KOPT-K1 (cell line): ENCODE results near the gene PRR35.

Experiments
- H3K27ac ChIP-seq: fragments of 200-600 bp; sonication (generic); 2 replicates; pipeline ENCODE4 v1.5.1; 2016; ENCODE audit warnings: antibody characterized with exemption, mild to moderate bottlenecking, low read depth, low read length; ENCODE audit not compliant: poor library complexity, severe bottlenecking
- H3K36me3 ChIP-seq: fragments of 200-600 bp; sonication (generic); 2 replicates; pipeline ENCODE4 v1.5.1; 2017; ENCODE audit warnings: antibody characterized with exemption, mild to moderate bottlenecking, low read length, moderate library complexity; ENCODE audit not compliant: insufficient read depth
- H3K9me3 ChIP-seq: fragments of 200-600 bp; sonication (generic); 2 replicates; pipeline ENCODE4 v1.5.1; 2017; ENCODE audit warnings: antibody characterized with exemption, low read length, mild to moderate bottlenecking; ENCODE audit not compliant: insufficient read depth, poor library complexity, severe bottlenecking

Gene PRR35

DNA sequence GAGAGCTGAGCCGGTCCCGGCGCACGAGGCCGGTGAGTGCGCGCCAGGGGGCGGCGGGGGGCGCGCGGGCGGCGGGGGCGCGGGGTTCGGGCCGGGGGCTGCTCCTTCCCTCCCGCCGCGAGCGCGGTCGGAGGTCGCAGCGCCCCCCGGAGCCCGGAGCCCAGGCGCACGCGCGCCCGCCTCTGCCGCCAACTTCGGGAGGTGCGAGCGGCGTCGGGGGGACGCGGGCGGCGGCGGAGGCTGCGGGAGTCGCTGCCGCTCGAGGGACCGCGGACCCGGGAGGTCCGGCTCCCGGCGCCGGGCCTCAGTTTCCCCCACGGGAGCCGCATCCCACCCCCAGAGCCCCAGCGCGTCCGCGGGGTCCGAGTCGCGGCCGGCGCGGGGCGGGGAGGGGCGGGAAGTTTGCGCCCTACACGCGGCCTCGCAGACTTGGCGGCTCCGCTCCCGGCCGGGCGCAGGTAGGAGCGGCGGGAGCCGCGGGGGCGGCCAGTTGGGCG, at the start of gene PRR35:
Gene PRR35, plus strand, starts transcription at position 191 of the 497 bp plus-strand sequence. CDS start 2,901 bp downstream, outside the sequence.
- no peak within 1 kb of the TSS for H3K27ac ChIP-seq
- H3K9me3 ChIP-seq = no peaks in the 10 kb centered on the region
- H3K36me3 ChIP-seq = no peaks in the 10 kb centered on the region

DNA sequence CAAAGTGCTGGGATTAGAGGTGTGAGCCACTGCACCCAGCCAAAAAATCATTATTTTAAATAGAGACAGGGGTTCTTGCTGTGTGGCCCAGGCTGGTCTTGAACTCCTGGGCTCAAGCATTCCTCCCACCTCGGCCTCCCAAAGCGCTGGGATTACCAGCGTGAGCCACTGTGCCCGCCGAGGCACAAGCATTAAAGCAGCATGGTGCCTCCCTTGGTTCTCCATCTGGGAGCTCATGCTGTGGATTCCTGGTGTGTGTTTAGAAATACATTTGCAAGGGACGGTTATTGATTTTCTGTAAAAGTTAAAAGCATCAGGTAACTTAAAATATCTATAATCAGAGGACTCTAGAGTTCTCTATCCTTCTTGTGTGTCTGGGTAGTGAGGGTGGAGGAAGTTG, 47.4 kb upstream of the PRR35 start:
- Histone ChIP-seq H3K36me3 (peaks cover 26% of the 10 kb centered on the region; the same call in 1 of the 2 replicates), H3K9me3 (no peaks in the 10 kb centered on the region), H3K27ac (no peak overlapping the region)

DNA sequence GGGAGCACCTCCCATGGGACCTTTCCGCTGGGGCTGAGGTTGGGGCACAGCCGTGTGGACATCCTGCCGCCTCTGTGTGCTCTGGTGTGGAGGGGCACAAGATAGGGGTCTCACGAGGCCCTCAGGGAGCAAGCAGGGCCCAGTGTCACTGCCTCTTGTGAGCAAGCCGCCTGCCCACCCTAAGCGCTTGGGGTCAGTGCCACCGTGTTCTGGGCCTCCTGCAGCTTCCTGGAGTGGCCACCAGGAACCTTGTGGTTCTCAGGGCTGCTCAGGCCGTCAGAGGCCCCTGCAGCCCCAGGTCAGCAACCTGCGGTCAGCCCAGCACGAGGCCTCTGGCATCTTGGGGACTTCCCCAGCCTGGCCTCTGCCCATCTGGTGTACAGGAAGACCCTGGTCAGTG, 46.2 kb upstream of the PRR35 start:
- H3K36me3 ChIP-seq = peaks cover 29% of the 10 kb centered on the region; the same call in 1 of the 2 replicates
- no peak overlapping the region for H3K27ac ChIP-seq
- no peaks in the 10 kb centered on the region for H3K9me3 ChIP-seq

DNA sequence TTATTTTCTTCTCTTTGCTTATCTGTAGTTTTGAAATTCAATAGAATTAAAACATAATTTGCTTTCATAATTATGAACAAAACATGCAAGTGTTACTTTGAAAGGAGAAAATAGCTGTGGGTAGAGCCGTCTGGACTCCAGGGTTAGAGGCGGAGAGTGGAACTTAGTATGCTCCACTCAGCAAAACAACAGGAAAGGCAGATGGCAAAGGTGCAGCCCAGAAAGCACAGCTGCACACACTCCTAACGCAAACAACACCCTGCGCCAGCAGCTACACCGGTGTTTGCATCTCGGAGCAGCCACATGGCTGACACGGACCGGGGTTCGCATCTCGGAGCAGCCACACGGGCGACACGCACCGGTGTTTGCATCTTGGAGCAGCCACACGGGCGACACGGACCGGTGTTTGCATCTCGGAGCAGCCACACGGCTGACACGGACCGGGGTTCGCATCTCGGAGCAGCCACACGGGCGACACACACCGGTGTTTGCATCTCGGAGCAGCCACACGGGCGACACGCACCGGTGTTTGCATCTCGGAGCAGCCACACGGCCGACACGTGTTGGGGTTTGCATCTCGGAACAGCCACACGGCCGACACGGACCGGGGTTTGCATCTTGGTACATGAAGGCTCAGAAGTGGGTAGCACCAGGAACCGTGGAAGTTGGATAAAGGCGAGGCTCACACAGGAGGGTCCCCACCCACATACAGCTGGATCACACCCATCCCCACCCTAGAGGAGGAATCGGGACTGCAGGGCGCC, 44.8 kb upstream of the PRR35 start:
- Histone ChIP-seq H3K27ac (no peak overlapping the region), H3K36me3 (peaks cover 40% of the 10 kb centered on the region; the same call in 1 of the 2 replicates), H3K9me3 (no peaks in the 10 kb centered on the region)

DNA sequence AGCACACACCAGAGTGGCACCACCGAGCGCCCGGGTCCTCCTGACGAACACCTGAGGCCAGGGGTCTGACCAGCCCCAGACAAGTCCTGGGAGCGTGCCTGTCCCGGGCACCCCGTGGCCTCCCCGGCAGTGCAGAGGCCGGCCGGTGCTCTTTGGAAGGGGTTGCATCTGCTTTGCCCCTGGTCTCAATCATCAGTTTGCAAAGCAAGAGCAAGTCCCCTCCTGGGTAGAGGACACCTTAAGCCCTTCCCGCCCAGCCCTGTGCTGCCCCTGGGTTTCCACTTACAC, 44.3 kb upstream of the PRR35 start:
- Histone ChIP-seq H3K36me3 (peaks cover 43% of the 10 kb centered on the region; the same call in 1 of the 2 replicates), H3K9me3 (no peaks in the 10 kb centered on the region), H3K27ac (no peak overlapping the region)

DNA sequence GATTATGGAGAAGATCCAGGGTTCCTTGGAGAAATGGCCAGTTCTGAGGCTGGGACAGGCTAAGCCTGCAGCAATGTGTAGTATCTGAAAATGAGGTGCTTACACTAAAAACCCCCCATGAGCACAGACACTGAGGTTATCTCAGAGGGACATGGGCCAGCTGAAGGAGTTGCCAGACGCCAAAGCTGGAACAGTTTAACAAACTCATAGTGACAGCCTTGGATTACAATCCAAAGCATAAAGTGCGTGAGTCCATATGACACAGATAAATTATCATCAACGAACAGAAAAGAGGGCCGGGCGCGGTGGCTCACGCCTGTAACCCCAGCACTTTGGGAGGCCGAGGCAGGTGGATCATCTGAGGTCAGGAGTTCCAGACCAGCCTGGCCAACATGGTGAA, 43.9 kb upstream of the PRR35 start:
- Histone ChIP-seq H3K36me3 (peaks cover 45% of the 10 kb centered on the region; the same call in 1 of the 2 replicates), H3K27ac (no peak overlapping the region)

DNA sequence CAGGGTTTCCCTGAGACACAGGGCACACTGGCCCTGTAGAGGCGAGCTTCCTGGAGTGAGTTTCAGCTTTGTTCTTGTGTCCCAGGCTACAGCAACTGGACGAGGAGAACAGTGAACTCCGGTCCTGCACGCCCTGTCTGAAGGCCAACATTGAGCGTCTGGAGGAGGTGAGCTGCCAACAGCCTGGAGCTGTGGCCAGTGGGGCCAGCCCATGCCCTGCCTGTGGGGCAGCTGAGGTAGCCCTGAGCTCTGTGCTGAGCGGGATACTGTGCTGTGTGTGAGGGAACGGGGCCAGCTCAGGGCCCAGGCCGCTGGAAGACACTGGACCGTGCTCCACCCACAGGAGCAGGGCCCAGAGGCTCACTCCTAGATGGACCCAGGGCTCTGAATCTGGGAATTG, 41.3 kb upstream of the PRR35 start:
- H3K27ac ChIP-seq = no peak overlapping the region
- H3K9me3 ChIP-seq = no peaks in the 10 kb centered on the region
- peaks cover 45% of the 10 kb centered on the region; the same call in 1 of the 2 replicates for H3K36me3 ChIP-seq

More for the DNA sequence above, 43.9 kb upstream of the PRR35 start:
- H3K9me3 ChIP-seq = no peaks in the 10 kb centered on the region

DNA sequence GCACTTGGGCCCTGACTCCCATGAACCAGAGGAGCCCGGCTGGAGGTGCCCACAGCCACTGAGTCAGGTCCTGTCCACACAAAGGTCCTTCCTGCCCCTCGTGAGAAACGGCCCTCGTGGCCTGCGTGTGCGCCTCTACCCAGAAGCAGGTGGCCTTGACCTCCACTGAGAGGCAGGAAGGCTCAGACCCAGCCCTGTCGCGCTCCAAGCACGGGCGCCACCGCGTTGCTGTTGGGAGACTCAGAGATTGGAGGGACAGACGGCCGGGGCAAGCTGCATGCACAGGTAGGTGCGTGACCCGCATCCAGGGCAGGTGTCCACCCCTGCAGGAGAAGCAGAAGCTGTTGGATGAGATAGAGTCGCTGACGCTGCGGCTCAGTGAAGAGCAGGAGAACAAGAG, 40.8 kb upstream of the PRR35 start:
- peaks cover 43% of the 10 kb centered on the region; the same call in 1 of the 2 replicates for H3K36me3 ChIP-seq
- H3K9me3 ChIP-seq = no peaks in the 10 kb centered on the region
- no peak overlapping the region for H3K27ac ChIP-seq

DNA sequence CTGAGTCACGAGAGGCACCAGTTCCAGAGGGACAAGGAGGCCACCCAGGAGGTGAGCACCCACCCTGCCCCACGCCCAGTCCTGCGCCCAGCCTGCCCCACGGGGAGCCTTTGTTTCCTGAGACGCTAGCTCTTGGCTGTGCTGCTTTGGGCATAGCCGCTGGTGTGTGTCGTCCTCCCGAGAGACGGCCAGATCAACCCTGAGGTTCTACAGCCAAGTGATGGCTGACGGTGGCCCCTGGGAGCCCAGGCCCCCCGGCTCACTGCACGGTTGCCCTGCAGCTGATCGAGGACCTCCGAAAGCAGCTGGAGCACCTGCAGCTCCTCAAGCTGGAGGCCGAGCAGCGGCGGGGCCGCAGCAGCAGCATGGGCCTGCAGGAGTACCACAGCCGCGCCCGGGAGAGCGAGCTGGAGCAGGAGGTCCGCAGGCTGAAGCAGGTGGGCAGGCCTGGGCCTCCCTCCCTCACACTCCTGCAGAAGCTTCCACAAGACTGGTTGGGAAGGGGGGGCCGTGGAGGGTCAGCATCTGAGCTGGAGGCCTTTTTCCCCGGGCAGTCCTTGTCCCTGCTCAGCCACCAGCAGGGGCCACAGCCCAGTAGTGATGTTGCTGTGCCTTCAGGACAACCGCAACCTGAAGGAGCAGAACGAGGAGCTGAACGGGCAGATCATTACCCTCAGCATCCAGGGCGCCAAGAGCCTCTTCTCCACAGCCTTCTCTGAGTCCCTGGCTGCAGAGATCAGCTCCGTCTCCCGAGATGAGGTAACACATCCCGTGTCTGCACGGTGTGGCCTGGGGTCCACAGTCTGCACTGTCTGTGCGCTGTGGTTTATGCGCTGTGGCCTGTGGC, 40.1 kb upstream of the PRR35 start:
- H3K9me3 ChIP-seq = no peaks in the 10 kb centered on the region
- H3K36me3 ChIP-seq = peaks cover 43% of the 10 kb centered on the region; the same call in 1 of the 2 replicates
- H3K27ac ChIP-seq = no peak overlapping the region

DNA sequence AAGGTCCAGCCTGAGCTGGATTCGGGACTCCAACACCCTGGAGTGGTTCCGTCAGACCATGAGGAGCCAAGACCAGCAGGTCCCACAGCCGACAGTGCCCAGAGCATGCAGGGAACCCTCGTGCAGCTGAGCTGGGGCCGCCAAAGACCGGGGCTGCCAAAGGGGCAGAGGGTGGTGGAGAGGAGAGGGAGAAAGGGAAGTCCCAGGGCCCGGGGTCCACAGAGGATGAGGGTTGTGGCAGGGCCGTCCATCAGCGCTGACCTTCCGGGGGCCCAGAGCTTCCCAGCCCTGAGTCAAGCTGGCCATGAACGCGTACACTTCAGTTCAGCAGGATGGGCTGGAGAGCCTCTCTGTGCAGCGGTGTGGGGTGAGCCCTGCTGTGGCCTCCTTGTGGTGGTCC, 39.3 kb upstream of the PRR35 start:
- Histone ChIP-seq H3K9me3 (no peaks in the 10 kb centered on the region), H3K36me3 (peaks cover 42% of the 10 kb centered on the region; the same call in 1 of the 2 replicates), H3K27ac (no peak overlapping the region)

DNA sequence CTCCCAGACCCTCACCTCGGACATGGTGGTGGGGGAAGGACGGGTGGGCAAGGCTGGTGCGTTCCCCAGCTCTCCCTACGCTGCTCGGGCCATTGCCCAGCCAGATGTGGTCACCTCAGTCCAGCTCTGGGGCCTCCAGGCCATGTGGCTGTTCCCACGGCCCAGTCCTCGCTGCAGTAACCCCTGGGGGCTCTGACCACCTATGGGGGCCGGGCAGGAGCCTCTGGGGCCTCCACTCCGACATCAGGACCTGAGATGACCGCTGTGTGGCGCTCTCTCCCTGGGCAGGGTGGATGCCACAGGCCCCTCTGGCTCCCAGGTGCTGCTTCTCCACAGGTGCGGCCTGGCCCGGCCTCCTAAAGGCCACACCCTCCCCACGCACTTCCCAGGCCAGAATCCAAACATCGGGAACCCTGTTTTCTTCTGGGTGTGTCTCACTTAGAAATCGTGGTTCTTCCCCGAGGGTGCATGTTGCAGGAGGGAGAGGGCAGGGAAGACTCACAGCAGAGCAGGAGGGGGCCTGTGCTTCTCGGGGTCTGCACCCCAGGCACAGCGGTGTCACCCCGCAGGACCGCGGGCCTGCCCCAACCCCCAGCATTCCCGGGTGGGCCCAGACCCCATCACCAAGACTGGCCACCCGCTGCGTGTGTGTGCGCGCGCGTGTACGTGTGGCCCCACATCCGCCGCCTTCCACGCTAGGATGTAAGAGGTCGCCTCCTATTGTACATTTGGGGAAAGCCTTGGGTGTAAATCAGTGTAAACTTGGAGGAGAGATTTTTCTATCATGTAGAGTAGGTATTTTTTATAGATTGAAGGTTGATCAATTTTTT, 38.6 kb upstream of the PRR35 start:
- H3K27ac ChIP-seq = no peak overlapping the region
- no peaks in the 10 kb centered on the region for H3K9me3 ChIP-seq
- peaks cover 36% of the 10 kb centered on the region; the same call in 1 of the 2 replicates for H3K36me3 ChIP-seq

DNA sequence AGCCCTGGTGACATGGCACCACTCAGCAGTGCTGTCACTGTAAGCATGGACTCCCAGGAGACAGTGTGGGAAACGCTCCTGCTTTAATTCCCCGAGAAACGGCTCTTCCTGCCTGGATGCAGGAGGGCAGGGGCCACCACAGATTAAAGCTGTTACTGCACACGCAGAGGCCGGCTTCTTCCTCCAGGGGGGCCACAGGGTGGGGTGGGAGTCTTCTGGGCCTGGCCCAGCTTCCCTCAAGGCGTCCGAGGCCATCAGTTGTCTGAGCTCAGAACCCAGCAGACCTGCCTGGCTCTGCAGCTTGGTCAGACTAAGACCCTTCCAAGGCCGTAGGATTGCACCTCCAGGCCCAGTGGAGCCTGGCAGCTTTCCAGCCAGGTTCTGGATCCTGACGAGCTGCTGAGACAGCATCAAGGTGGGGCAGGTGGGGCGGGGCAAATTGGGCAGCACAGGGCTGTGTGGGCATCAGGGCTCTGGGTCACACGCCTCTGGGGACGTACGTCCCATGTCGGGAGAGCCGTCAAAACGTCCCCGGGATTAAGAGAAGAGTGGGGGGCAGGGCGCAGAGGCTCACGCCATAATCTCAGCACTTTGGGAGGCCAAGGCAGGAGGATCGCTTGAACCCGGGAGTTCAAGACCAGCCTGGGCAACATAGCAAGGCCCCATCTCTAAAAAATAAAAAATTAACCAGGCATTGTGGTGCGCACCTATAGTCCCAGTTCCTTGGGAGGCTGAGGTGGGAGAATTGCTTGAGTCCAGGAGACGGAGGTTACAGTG, 37.7 kb upstream of the PRR35 start:
- Histone ChIP-seq H3K36me3 (peaks cover 36% of the 10 kb centered on the region; the same call in 1 of the 2 replicates), H3K9me3 (no peaks in the 10 kb centered on the region), H3K27ac (no peak overlapping the region)

DNA sequence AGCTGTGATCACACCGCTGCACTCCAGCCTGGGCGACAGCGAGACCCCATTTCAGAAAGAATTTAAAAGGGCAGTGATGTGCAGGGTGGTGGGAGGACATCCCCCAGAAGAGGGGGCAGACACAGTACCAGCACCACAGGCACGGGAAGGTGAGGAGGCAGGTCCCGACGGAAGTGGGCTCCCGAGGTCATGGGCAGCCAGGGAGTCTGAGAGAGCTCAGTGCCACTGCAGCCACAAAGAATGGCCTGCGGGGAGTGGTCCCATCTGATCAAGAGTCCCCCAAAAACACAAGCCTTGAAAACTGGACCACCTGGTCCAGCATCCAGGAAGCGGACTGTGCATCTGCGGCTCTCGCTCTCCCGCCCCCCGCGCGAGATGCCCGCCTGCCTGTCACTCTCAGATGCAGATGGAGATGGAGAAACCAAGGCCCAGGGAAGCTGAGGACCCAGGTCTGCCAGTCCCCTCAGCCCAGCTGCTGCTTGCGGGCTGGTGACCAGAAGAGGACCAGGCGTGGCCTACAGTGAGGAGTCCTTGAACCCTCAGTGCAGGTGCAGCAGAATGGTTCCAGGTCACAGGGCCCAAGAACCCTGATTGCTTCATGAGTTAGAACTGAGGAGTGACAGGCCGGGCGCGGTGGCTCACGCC, 37.0 kb upstream of the PRR35 start:
- no peaks in the 10 kb centered on the region for H3K9me3 ChIP-seq
- peaks cover 36% of the 10 kb centered on the region; the same call in 1 of the 2 replicates for H3K36me3 ChIP-seq
- H3K27ac ChIP-seq = no peak overlapping the region
